NCI-H446 (cell line): ENCODE results near the gene CSNK1G2.

ENCODE experiments used
- DNase-seq, 2 experiments: peaks; one replicate each; lab custom pipeline; 2025; lab: John Stamatoyannopoulos, UW

Gene CSNK1G2

GRCh38 chr19:2018752-2019151 lies 77.8 kb downstream of the CSNK1G2 start:
- no peak for DNase-seq

GRCh38 chr19:2021453-2022140 lies 80.6 kb downstream of the CSNK1G2 start:
- no peak for DNase-seq

DNA sequence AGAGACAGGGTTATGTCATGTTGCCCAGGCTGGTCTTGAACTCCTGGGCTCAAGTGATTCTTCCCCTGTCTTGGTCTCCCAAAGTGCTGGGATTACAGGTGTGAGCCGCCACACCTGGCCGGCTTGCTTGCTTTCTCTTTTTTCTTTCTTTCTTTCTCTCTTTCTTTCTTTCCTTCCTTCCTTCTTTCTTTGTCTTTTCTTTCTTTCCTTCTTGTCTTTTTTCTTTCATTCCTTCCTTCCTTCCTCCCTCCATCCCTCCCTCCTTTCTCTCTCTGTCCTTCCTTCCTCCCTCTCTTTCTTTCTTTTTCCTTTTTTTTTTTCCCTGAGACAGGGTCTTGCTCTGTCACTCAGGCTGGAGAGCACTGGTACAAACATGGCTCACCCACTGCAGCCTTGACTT lies 81.3 kb downstream of the CSNK1G2 start:
- DNase-seq = no peak

DNA sequence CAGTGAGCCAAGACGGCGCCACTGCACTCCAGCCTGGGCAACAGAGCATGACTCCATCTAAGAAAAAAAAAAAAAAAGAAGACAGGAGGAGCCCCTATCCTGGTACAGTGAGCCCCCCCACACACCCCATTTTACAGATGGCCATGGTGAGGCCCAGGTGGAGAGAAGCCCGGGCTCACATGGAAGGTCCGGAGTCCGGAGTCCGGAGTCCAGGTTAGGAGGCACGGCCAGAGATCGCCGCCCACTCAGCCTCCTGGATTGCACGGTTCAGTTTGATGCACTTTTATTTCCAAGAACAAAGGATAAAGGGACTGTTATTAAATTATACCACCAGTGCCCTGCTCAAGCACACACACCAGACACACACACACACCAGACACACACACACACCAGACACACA lies 85.8 kb downstream of the CSNK1G2 start:
- no peak for DNase-seq

DNA sequence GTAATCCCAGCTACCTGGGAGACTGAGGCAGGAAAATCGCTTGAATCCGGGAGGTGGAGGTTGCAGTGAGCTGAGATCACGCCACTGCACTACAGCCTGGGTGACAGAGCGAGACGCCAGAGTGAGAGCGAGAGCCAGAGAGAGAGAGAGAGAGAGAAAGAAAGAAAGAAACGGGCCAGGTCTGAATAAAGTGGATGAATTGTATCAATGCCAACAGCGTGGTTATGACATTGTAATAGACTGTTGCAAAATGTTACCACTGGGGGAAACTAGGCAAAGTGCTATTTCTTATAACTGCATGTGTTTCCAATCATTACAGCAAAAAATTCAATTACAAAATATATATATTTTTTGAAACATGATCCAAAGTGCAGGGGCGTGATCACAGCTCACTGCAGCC lies 86.4 kb downstream of the CSNK1G2 start:
- no peak for DNase-seq
